DMS 273 treated with DMSO at 0.1 percent for 48 hours (cell line): ENCODE data around the gene PRIM2.
"Not testable (repeated sequence)": the region's sequence is repeated elsewhere in the genome, so short reads cannot be mapped to it uniquely, and the experiment has no call there.

Experiments used
- DNase-seq: peaks from one replicate; lab custom pipeline; 2025; lab: John Stamatoyannopoulos, UW

PRIM2 gene

GRCh38 chr6:57510390-57510789 is 193.0 kb downstream of the PRIM2 start:
- DNase-seq, result not testable (repeated sequence)

- not testable (repeated sequence) for DNase-seq
These were observed 197.7 kb downstream of the PRIM2 start for GRCh38 chr6:57515171-57515570.

GRCh38 chr6:57515845-57516244 is 198.4 kb downstream of the PRIM2 start:
- not testable (repeated sequence) for DNase-seq

GRCh38 chr6:57516776-57517175 is 199.3 kb downstream of the PRIM2 start:
- DNase-seq, result not testable (repeated sequence)

GRCh38 chr6:57519198-57519597 is 201.8 kb downstream of the PRIM2 start:
- not testable (repeated sequence) for DNase-seq

GRCh38 chr6:57521085-57521484 is 203.7 kb downstream of the PRIM2 start:
- DNase-seq, result not testable (repeated sequence)

- not testable (repeated sequence) for DNase-seq
These were observed 205.8 kb downstream of the PRIM2 start for GRCh38 chr6:57523221-57523620.

- DNase-seq, result not testable (repeated sequence)
These were observed 212.3 kb downstream of the PRIM2 start for GRCh38 chr6:57529755-57530154.

- DNase-seq, result not testable (repeated sequence)
These were observed 215.2 kb downstream of the PRIM2 start for GRCh38 chr6:57532660-57533059.

- not testable (repeated sequence) for DNase-seq
These were observed 217.7 kb downstream of the PRIM2 start for GRCh38 chr6:57535121-57535520.

GRCh38 chr6:57535994-57536393 is 218.6 kb downstream of the PRIM2 start:
- peak; percentile 11 for DNase-seq

- DNase-seq, result not testable (repeated sequence)
These were observed 220.5 kb downstream of the PRIM2 start for GRCh38 chr6:57537916-57538315.

- DNase-seq, result not testable (repeated sequence)
These were observed 234.5 kb downstream of the PRIM2 start for GRCh38 chr6:57551961-57552360.

GRCh38 chr6:57557855-57558254 is 240.4 kb downstream of the PRIM2 start:
- DNase-seq, result not testable (repeated sequence)

GRCh38 chr6:57559170-57559569 is 241.7 kb downstream of the PRIM2 start:
- DNase-seq, result not testable (repeated sequence)

GRCh38 chr6:57562233-57562632 is 244.8 kb downstream of the PRIM2 start:
- not testable (repeated sequence) for DNase-seq

GRCh38 chr6:57572119-57572518 is 254.7 kb downstream of the PRIM2 start:
- DNase-seq, result not testable (repeated sequence)

GRCh38 chr6:57572844-57573243 is 255.4 kb downstream of the PRIM2 start:
- DNase-seq, result not testable (repeated sequence)

GRCh38 chr6:57577023-57577422 is 259.6 kb downstream of the PRIM2 start:
- DNase-seq, result not testable (repeated sequence)

GRCh38 chr6:57579489-57579888 is 262.1 kb downstream of the PRIM2 start:
- not testable (repeated sequence) for DNase-seq

- DNase-seq, result not testable (repeated sequence)
These were observed 264.2 kb downstream of the PRIM2 start for GRCh38 chr6:57581586-57581985.

- DNase-seq, result not testable (repeated sequence)
These were observed 283.7 kb downstream of the PRIM2 start for GRCh38 chr6:57601105-57601504.

GRCh38 chr6:57605303-57605702 is 287.9 kb downstream of the PRIM2 start:
- not testable (repeated sequence) for DNase-seq

GRCh38 chr6:57606331-57606730 is 288.9 kb downstream of the PRIM2 start:
- not testable (repeated sequence) for DNase-seq
